IMR-90 (cell line): ENCODE data around the gene PCBD1. TPM values are rescaled to one million over a fixed set of nuclear protein-coding genes. Genes with fewer than 3 reads are reported as not detected.

Experiments used
- ATAC-seq: fragments of 200-7000 bp; cut with Tn5 transposase; 2 replicates; pipeline ENCODE4 v1.9.1; 2020; ENCODE audit warnings: low read depth, mild to moderate bottlenecking, moderate library complexity
- BruUV-seq: library from RNA; stranded (reverse); fragments of 400-500 nt; replicated peaks from 2 replicates; lab custom pipeline; 2021; lab: Mats Ljungman, UMichigan
- CTCF ChIA-PET: fragments of 300-600 bp; formaldehyde crosslinking; extraction: SDS; loops from one replicate; lab custom pipeline; 2021; ENCODE audit warnings: antibody characterized with exemption; lab: Yijun Ruan, JAX
- POLR2A ChIA-PET: fragments of 300-600 bp; sonication (Branson Sonifier 250); formaldehyde crosslinking; loops from one replicate; lab custom pipeline; 2022; ENCODE audit warnings: antibody characterized with exemption; ENCODE audit not compliant: unreplicated experiment; lab: Charles Lee
- DNase-seq: peaks from one replicate; pipeline ENCODE4 v3.0.0; 2013
- H2AFZ ChIP-seq: replicated peaks from 2 replicates; pipeline ENCODE3; 2013; ENCODE audit warnings: low read length, mild to moderate bottlenecking; ENCODE audit not compliant: poor library complexity
- H2AK5ac ChIP-seq: 2 replicates; pipeline ENCODE4 v1.6.1; 2013; ENCODE audit warnings: low read depth, low read length, inconsistent platforms
- H2AK9ac ChIP-seq: replicated peaks from 2 replicates; pipeline ENCODE3; 2013; ENCODE audit warnings: mild to moderate bottlenecking, low read depth, low read length, moderate library complexity; ENCODE audit not compliant: poor library complexity
- H2BK120ac ChIP-seq: 2 replicates; pipeline ENCODE4 v1.6.1; 2013; ENCODE audit warnings: low read depth, low read length, inconsistent platforms
- H2BK15ac ChIP-seq: 3 replicates; pipeline ENCODE4 v1.6.1; 2013; ENCODE audit warnings: low read depth, low read length, inconsistent platforms
- H2BK20ac ChIP-seq: 2 replicates; pipeline ENCODE4 v1.6.1; 2013; ENCODE audit warnings: low read depth, mild to moderate bottlenecking, inconsistent platforms, low read length, moderate library complexity
- H2BK5ac ChIP-seq: 2 replicates; pipeline ENCODE4 v1.6.1; 2013; ENCODE audit warnings: mild to moderate bottlenecking, low read depth, low read length, inconsistent platforms; ENCODE audit not compliant: poor library complexity, severe bottlenecking
- H3K14ac ChIP-seq: replicated peaks from 2 replicates; pipeline ENCODE4 v1.6.1; 2013; ENCODE audit warnings: low read depth, low read length, inconsistent platforms
- H3K18ac ChIP-seq: 2 replicates; pipeline ENCODE4 v1.6.1; 2013; ENCODE audit warnings: low read depth, low read length, control low read depth
- H3K23ac ChIP-seq: 2 replicates; pipeline ENCODE4 v1.6.1; 2013; ENCODE audit warnings: low read depth, low read length, inconsistent platforms
- H3K27ac ChIP-seq: 2 replicates; pipeline ENCODE4 v1.5.1; 2013; ENCODE audit warnings: mild to moderate bottlenecking, control low read depth, low read length; ENCODE audit not compliant: insufficient read depth
- H3K27me3 ChIP-seq: 2 replicates; pipeline ENCODE4 v1.6.1; 2013; ENCODE audit warnings: low read length; ENCODE audit not compliant: control insufficient read depth, insufficient read depth
- H3K36me3 ChIP-seq: 2 replicates; pipeline ENCODE4 v1.6.1; 2013; ENCODE audit warnings: low read length, mixed read lengths; ENCODE audit not compliant: control insufficient read depth, insufficient read depth
- H3K4ac ChIP-seq: 2 replicates; pipeline ENCODE4 v1.6.1; 2013; ENCODE audit warnings: low read depth, low read length, inconsistent platforms
- H3K4me1 ChIP-seq: 2 replicates; pipeline ENCODE4 v1.6.1; 2013; ENCODE audit warnings: low read length, mixed read lengths; ENCODE audit not compliant: control insufficient read depth, insufficient read depth
- H3K4me2 ChIP-seq: 2 replicates; pipeline ENCODE4 v1.6.1; 2013; ENCODE audit warnings: low read depth, mild to moderate bottlenecking, control low read depth, low read length, moderate library complexity
- H3K4me3 ChIP-seq: 2 replicates; pipeline ENCODE4 v1.5.1; 2013; ENCODE audit warnings: low read depth, mild to moderate bottlenecking, control low read depth, low read length, moderate library complexity; ENCODE audit not compliant: insufficient read depth
- H3K56ac ChIP-seq: 2 replicates; pipeline ENCODE4 v1.6.1; 2013; ENCODE audit warnings: low read length, inconsistent platforms; ENCODE audit not compliant: insufficient read depth; ENCODE audit errors: extremely low read depth
- H3K79me1 ChIP-seq, 2 experiments: 2 replicates each; pipeline ENCODE4 v1.6.1; 2013; ENCODE audit warnings: low read length in 2 of 2, inconsistent platforms in 1 of 2, low read depth in 1 of 2
- H3K9ac ChIP-seq: 2 replicates; pipeline ENCODE4 v1.6.1; 2013; ENCODE audit warnings: low read depth, low read length, control low read depth
- H3K9me1 ChIP-seq: 2 replicates; pipeline ENCODE4 v1.6.1; 2013; ENCODE audit warnings: low read length, inconsistent platforms; ENCODE audit not compliant: insufficient read depth
- H3K9me3 ChIP-seq: 2 replicates; pipeline ENCODE4 v1.6.1; 2013; ENCODE audit warnings: low read length; ENCODE audit not compliant: control insufficient read depth, insufficient read depth
- H4K20me1 ChIP-seq: 2 replicates; pipeline ENCODE4 v1.6.1; 2013; ENCODE audit warnings: low read length, inconsistent platforms; ENCODE audit not compliant: insufficient read depth
- H4K5ac ChIP-seq: 2 replicates; pipeline ENCODE4 v1.6.1; 2013; ENCODE audit warnings: mild to moderate bottlenecking, low read depth, low read length, control low read depth
- H4K8ac ChIP-seq, 2 experiments: 2 replicates each; pipeline ENCODE4 v1.6.1; 2013; ENCODE audit warnings: low read depth in 2 of 2, low read length in 2 of 2, control low read depth in 1 of 2, inconsistent platforms in 1 of 2
- H4K91ac ChIP-seq: 2 replicates; pipeline ENCODE4 v1.6.1; 2013; ENCODE audit warnings: low read depth, low read length, inconsistent platforms; ENCODE audit not compliant: insufficient read depth
- FOS ChIP-seq: fragments of 150-350 bp; IDR thresholded peaks from 2 replicates; pipeline ENCODE4 v1.6.1; 2016; ENCODE audit warnings: low read depth, low read length
- MAZ ChIP-seq: IDR thresholded peaks from 2 replicates; pipeline ENCODE4 v1.6.1; 2012; ENCODE audit warnings: low read depth, mild to moderate bottlenecking, low read length, improper control_type of control experiment, moderate library complexity, borderline replicate concordance
- MXI1 ChIP-seq: IDR thresholded peaks from 2 replicates; pipeline ENCODE4 v1.6.1; 2012; ENCODE audit warnings: low read depth, mild to moderate bottlenecking, low read length, moderate library complexity, borderline replicate concordance
- POLR2A ChIP-seq: IDR thresholded peaks from 2 replicates; pipeline ENCODE4 v1.6.1; 2012; ENCODE audit warnings: mild to moderate bottlenecking, low read depth, low read length
- RFX5 ChIP-seq: IDR thresholded peaks from 2 replicates; pipeline ENCODE4 v1.8.0; 2012; ENCODE audit warnings: low read depth, mild to moderate bottlenecking, low read length, moderate library complexity
- SMC3 ChIP-seq: fragments of 150-350 bp; IDR thresholded peaks from 2 replicates; pipeline ENCODE4 v1.6.1; 2016; ENCODE audit warnings: low read depth, mild to moderate bottlenecking, antibody characterized with exemption, low read length, moderate library complexity
- WGBS, 2 experiments: methylation state at CpG; one replicate each; pipeline versions ENCODE4 v1.1.5 to v1.1.7; 2013; ENCODE audit warnings: missing lambda C conversion rate in 2 of 2; ENCODE audit not compliant: insufficient read length in 1 of 2; ENCODE audit errors: extremely low coverage in 2 of 2; 5-methylcytosine and 5-hydroxymethylcytosine counted together
- dilution Hi-C: fragments of 300-500 bp; cut with HindIII; formaldehyde crosslinking; loops from one replicate; pipeline ENCODE4 v1.14.3; 2018; ENCODE audit warnings: low sequenced_read_pairs; ENCODE audit not compliant: unreplicated experiment
- in situ Hi-C: fragments of 300-500 bp; cut with MboI; formaldehyde crosslinking; loops from 3 replicates; pipeline ENCODE4 v1.14.3; 2019; ENCODE audit warnings: low sequenced_read_pairs, inconsistent platforms, mixed read lengths
- intact Hi-C: fragments of 100-400 bp; cut with micrococcal nuclease; formaldehyde crosslinking; loops from 2 replicates; pipeline ENCODE4 v1.10.0; 2022
- polyA plus RNA-seq, 3 experiments: library from polyadenylated mRNA; depleted of rRNA; stranded (reverse); fragments of >200 nt; gene quantifications; 2 replicates each; pipeline ENCODE4 v1.2.3, GENCODE V29; 2012; ENCODE audit warnings: low replicate concordance in 1 of 3
- total RNA-seq: library from RNA; depleted of rRNA; stranded (reverse); fragments of >200 nt; gene quantifications from 2 replicates; pipeline ENCODE4 v1.2.3, GENCODE V29; 2012
- TF ChIP-seq, protein P1 (sequence below): fragments of 150-350 bp; IDR thresholded peaks from 2 replicates; pipeline ENCODE4 v1.6.1; 2016; ENCODE audit warnings: low read depth, mild to moderate bottlenecking, low read length, moderate library complexity, borderline replicate concordance
- TF ChIP-seq, protein P2 (sequence below): conservative IDR thresholded peaks from 2 replicates; pipeline ENCODE4 v1.5.1; 2012; ENCODE audit warnings: mild to moderate bottlenecking, low read depth, low read length, improper control_type of control experiment

PCBD1 gene
- total and polyA plus RNA-seq, 2 of the 4 experiments (the other 2 are of a cell fraction) = 15.8 to 31.6 TPM

DNA sequence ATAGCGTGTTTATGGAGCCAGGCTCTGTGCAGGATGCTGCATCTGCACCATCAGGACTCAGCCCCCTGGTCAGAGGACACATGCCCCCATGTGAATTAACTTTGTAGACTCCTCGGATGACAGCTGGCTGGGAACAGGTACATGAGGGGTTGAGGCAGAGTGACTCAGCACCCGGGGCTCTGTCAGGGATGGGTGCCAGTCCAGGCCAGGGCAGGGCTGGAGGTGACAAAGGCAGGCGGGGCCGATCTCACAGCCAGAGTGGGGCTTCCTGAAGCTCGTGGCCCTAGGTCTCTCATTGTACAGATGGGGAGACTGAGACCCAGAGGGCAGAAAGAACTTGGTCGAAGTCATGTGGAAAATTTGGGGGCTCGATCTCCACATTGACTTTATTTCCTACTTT, 35.3 kb upstream of the PCBD1 start:
- no TSS peak for BruUV-seq
- Histone ChIP-seq H3K9me1 (no peaks in the 10 kb centered on the region), H3K27ac (no peak overlapping the region), H4K20me1 (no peaks in the 10 kb centered on the region), H3K9ac (no peak overlapping the region), H3K4me2 (no peak overlapping the region), H3K18ac (no peak overlapping the region), H3K4me1 (no peaks in the 10 kb centered on the region), H3K4ac (no peak overlapping the region), H3K9me3 (no peaks in the 10 kb centered on the region), H2BK15ac (no peak overlapping the region), H4K8ac (no peak overlapping the region), H2AK5ac (no peak overlapping the region), H3K56ac (no peak overlapping the region), H3K27me3 (peaks cover 51% of the 10 kb centered on the region), H2AFZ (no peak overlapping the region), H3K14ac (no peak overlapping the region), H2AK9ac (no peak overlapping the region), H3K4me3 (no peak overlapping the region), H4K91ac (no peak overlapping the region), H3K36me3 (no peaks in the 10 kb centered on the region), H3K23ac (no peak overlapping the region), H2BK20ac (no peak overlapping the region), H2BK120ac (no peak overlapping the region), H4K5ac (no peak overlapping the region), H3K79me1 (no peaks in the 10 kb centered on the region), H2BK5ac (no peak overlapping the region)
- intact Hi-C loops (no loop called here), in situ Hi-C loops (no loop called here), dilution Hi-C loops (no loop called here)
- TF ChIP-seq, protein P1, sequence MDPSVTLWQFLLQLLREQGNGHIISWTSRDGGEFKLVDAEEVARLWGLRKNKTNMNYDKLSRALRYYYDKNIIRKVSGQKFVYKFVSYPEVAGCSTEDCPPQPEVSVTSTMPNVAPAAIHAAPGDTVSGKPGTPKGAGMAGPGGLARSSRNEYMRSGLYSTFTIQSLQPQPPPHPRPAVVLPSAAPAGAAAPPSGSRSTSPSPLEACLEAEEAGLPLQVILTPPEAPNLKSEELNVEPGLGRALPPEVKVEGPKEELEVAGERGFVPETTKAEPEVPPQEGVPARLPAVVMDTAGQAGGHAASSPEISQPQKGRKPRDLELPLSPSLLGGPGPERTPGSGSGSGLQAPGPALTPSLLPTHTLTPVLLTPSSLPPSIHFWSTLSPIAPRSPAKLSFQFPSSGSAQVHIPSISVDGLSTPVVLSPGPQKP = no peak
- TF ChIP-seq FOS (no peak), SMC3 (no peak), MXI1 (no peak), RFX5 (no peak), POLR2A (no peak), MAZ (no peak)
- TF ChIP-seq, protein P2, sequence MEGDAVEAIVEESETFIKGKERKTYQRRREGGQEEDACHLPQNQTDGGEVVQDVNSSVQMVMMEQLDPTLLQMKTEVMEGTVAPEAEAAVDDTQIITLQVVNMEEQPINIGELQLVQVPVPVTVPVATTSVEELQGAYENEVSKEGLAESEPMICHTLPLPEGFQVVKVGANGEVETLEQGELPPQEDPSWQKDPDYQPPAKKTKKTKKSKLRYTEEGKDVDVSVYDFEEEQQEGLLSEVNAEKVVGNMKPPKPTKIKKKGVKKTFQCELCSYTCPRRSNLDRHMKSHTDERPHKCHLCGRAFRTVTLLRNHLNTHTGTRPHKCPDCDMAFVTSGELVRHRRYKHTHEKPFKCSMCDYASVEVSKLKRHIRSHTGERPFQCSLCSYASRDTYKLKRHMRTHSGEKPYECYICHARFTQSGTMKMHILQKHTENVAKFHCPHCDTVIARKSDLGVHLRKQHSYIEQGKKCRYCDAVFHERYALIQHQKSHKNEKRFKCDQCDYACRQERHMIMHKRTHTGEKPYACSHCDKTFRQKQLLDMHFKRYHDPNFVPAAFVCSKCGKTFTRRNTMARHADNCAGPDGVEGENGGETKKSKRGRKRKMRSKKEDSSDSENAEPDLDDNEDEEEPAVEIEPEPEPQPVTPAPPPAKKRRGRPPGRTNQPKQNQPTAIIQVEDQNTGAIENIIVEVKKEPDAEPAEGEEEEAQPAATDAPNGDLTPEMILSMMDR = no peak
- ChIA-PET CTCF (interaction anchor here (0.7 kb wide), 1 partner anchor 346 kb away, joined by 3 read pairs; no protein-coding TSS in a partner anchor), POLR2A (no interaction called here)
- DNase-seq (no peak), ATAC-seq (no peak)
- whole genome bisulfite sequencing, 2 experiments = no CpG with 5 or more reads among the region's 8 CpGs
